Fibroblast of lung (primary cell): ENCODE measurements around the gene PMEPA1.

Experiments
- EZH2 ChIP-seq: IDR thresholded peaks from 2 replicates; pipeline ENCODE4 v1.5.1; 2012; ENCODE audit warnings: low read length, control low read depth, mild to moderate bottlenecking; ENCODE audit errors: missing control alignments
- TF ChIP-seq, protein P1 (sequence below), 2 donors: IDR thresholded peaks in 1 of 2; conservative IDR thresholded peaks in 1 of 2; 1 replicate in 1 of 2; 2 replicates in 1 of 2; pipeline ENCODE4 v1.5.1; 2011 to 2012; ENCODE audit warnings: low read length in 2 of 2, control low read depth in 1 of 2, inconsistent platforms in 1 of 2, low read depth in 1 of 2, mild to moderate bottlenecking in 1 of 2

GRCh38 chr20:57690525-57690924, 19.3 kb downstream of the PMEPA1 start:
- TF ChIP-seq, protein P1, sequence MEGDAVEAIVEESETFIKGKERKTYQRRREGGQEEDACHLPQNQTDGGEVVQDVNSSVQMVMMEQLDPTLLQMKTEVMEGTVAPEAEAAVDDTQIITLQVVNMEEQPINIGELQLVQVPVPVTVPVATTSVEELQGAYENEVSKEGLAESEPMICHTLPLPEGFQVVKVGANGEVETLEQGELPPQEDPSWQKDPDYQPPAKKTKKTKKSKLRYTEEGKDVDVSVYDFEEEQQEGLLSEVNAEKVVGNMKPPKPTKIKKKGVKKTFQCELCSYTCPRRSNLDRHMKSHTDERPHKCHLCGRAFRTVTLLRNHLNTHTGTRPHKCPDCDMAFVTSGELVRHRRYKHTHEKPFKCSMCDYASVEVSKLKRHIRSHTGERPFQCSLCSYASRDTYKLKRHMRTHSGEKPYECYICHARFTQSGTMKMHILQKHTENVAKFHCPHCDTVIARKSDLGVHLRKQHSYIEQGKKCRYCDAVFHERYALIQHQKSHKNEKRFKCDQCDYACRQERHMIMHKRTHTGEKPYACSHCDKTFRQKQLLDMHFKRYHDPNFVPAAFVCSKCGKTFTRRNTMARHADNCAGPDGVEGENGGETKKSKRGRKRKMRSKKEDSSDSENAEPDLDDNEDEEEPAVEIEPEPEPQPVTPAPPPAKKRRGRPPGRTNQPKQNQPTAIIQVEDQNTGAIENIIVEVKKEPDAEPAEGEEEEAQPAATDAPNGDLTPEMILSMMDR (conservative IDR thresholded peaks at IDR 0.05 in 1 of 2, IDR thresholded peaks at IDR 0.05 in 1 of 2; ENCODE audit: low read depth in 1 of 2, low read length in 2 of 2), result no peak
- no peak for TF ChIP-seq EZH2
